HUES64 (cell line): ENCODE data around the gene DRAP1.

Experiments
- H3K27ac ChIP-seq: 2 replicates; pipeline ENCODE4 v1.7.0; 2013; ENCODE audit warnings: low read depth, low read length, inconsistent platforms
- H3K27me3 ChIP-seq: 2 replicates; pipeline ENCODE4 v1.6.1; 2013; ENCODE audit warnings: mild to moderate bottlenecking, low read length; ENCODE audit not compliant: insufficient read depth
- H3K36me3 ChIP-seq: 2 replicates; pipeline ENCODE4 v1.6.1; 2013; ENCODE audit warnings: mild to moderate bottlenecking, low read length; ENCODE audit not compliant: insufficient read depth
- H3K4me1 ChIP-seq: 2 replicates; pipeline ENCODE4 v1.6.1; 2013; ENCODE audit warnings: mild to moderate bottlenecking, low read length, moderate library complexity; ENCODE audit not compliant: insufficient read depth
- H3K4me3 ChIP-seq: 2 replicates; pipeline ENCODE4 v1.5.1; 2013; ENCODE audit warnings: mild to moderate bottlenecking, low read length, moderate library complexity
- H3K9ac ChIP-seq: 2 replicates; pipeline ENCODE4 v1.6.1; 2013; ENCODE audit warnings: mild to moderate bottlenecking, low read depth, low read length
- H3K9me3 ChIP-seq: 2 replicates; pipeline ENCODE4 v1.6.1; 2013; ENCODE audit warnings: low read depth, low read length; ENCODE audit not compliant: insufficient read depth
- WGBS: fragments of 150-250, 120-280 bp; methylation state at CpG from one replicate; pipeline ENCODE4 v1.1.7; 2013; ENCODE audit warnings: missing lambda C conversion rate; 5-methylcytosine and 5-hydroxymethylcytosine counted together

Gene DRAP1

GRCh38 chr11:65922565-65922964 is 3.3 kb downstream of the DRAP1 start:
- Histone ChIP-seq H3K4me3 (no peak overlapping the region), H3K27ac (no peak overlapping the region), H3K9me3 (no peaks in the 10 kb centered on the region), H3K4me1 (peaks cover under 1% of the 10 kb centered on the region; the same call in 1 of the 2 replicates), H3K9ac (no peak overlapping the region), H3K36me3 (peaks cover 12% of the 10 kb centered on the region), H3K27me3 (no peaks in the 10 kb centered on the region)
- 97% methylated on average over 3 of the region's 3 CpGs for whole genome bisulfite sequencing

- H3K4me1 ChIP-seq, result peaks cover 7% of the 10 kb centered on the region; the same call in 1 of the 2 replicates
Observed at GRCh38 chr11:65925397-65925796, 6.2 kb downstream of the DRAP1 start.

GRCh38 chr11:65927904-65928397 is 8.7 kb downstream of the DRAP1 start:
- peak overlapping the region; percentile 35; the same call in 1 of the 2 replicates for H3K27ac ChIP-seq
- H3K36me3 ChIP-seq, result peaks cover 6% of the 10 kb centered on the region
- H3K9ac ChIP-seq, result peak overlapping the region; percentile 41; the same call in 1 of the 2 replicates

More at GRCh38 chr11:65925397-65925796, 6.2 kb downstream of the DRAP1 start:
- Histone ChIP-seq H3K27me3 (no peaks in the 10 kb centered on the region), H3K9ac (no peak overlapping the region), H3K27ac (no peak overlapping the region), H3K36me3 (peaks cover 12% of the 10 kb centered on the region), H3K9me3 (no peaks in the 10 kb centered on the region), H3K4me3 (no peak overlapping the region)
- 95% methylated on average over 2 of the region's 2 CpGs for WGBS

GRCh38 chr11:65928667-65929066 is 9.4 kb downstream of the DRAP1 start:
- Histone ChIP-seq H3K9ac (no peak overlapping the region), H3K4me3 (no peak overlapping the region), H3K4me1 (peaks cover 12% of the 10 kb centered on the region; the same call in 1 of the 2 replicates), H3K27ac (no peak overlapping the region), H3K9me3 (no peaks in the 10 kb centered on the region), H3K36me3 (no peaks in the 10 kb centered on the region), H3K27me3 (no peaks in the 10 kb centered on the region)
- WGBS, result 90% methylated on average over 6 of the region's 6 CpGs

More at GRCh38 chr11:65927904-65928397, 8.7 kb downstream of the DRAP1 start:
- Histone ChIP-seq H3K4me1 (peaks cover 11% of the 10 kb centered on the region; the same call in 1 of the 2 replicates), H3K27me3 (no peaks in the 10 kb centered on the region), H3K9me3 (no peaks in the 10 kb centered on the region), H3K4me3 (no peak overlapping the region)
- WGBS, result 79% methylated on average over 9 of the region's 9 CpGs

GRCh38 chr11:65931773-65932557 is 12.7 kb downstream of the DRAP1 start:
- Histone ChIP-seq H3K27ac (peak overlapping the region; percentile 15; the same call in 1 of the 2 replicates), H3K4me3 (no peak overlapping the region), H3K4me1 (peaks cover 12% of the 10 kb centered on the region; the same call in 1 of the 2 replicates), H3K36me3 (no peaks in the 10 kb centered on the region), H3K9me3 (no peaks in the 10 kb centered on the region), H3K27me3 (no peaks in the 10 kb centered on the region), H3K9ac (no peak overlapping the region)
- WGBS, result 80% methylated on average over 13 of the region's 13 CpGs

- no peaks in the 10 kb centered on the region for H3K9me3 ChIP-seq
- H3K4me1 ChIP-seq, result peaks cover 11% of the 10 kb centered on the region; the same call in 1 of the 2 replicates
- no peaks in the 10 kb centered on the region for H3K36me3 ChIP-seq
- WGBS, result 65% methylated on average over 8 of the region's 9 CpGs
- no peak overlapping the region for H3K9ac ChIP-seq
- peak overlapping the region; percentile 15; the same call in 1 of the 2 replicates for H3K27ac ChIP-seq
- no peaks in the 10 kb centered on the region for H3K27me3 ChIP-seq
- no peak overlapping the region for H3K4me3 ChIP-seq
Observed at GRCh38 chr11:65932558-65932919, 13.3 kb downstream of the DRAP1 start.

GRCh38 chr11:65934014-65934413 is 14.8 kb downstream of the DRAP1 start:
- peaks cover 5% of the 10 kb centered on the region; the same call in 1 of the 2 replicates for H3K4me1 ChIP-seq
- H3K9me3 ChIP-seq, result no peaks in the 10 kb centered on the region
- 100% methylated on average over 1 of the region's 4 CpGs for WGBS
- no peak overlapping the region for H3K4me3 ChIP-seq
- H3K9ac ChIP-seq, result no peak overlapping the region
- no peaks in the 10 kb centered on the region for H3K27me3 ChIP-seq
- H3K36me3 ChIP-seq, result no peaks in the 10 kb centered on the region
- no peak overlapping the region for H3K27ac ChIP-seq

GRCh38 chr11:65937766-65938165 is 18.5 kb downstream of the DRAP1 start:
- H3K27me3 ChIP-seq, result no peaks in the 10 kb centered on the region
- H3K27ac ChIP-seq, result no peak overlapping the region
- no peaks in the 10 kb centered on the region for H3K9me3 ChIP-seq
- no peak overlapping the region for H3K4me3 ChIP-seq
- WGBS, result 76% methylated on average over 4 of the region's 4 CpGs
- peaks cover 3% of the 10 kb centered on the region; the same call in 1 of the 2 replicates for H3K4me1 ChIP-seq
- H3K9ac ChIP-seq, result no peak overlapping the region
- H3K36me3 ChIP-seq, result no peaks in the 10 kb centered on the region

GRCh38 chr11:65941720-65942310 is 22.6 kb downstream of the DRAP1 start:
- H3K4me1 ChIP-seq, result peaks cover 6% of the 10 kb centered on the region
- no peaks in the 10 kb centered on the region for H3K36me3 ChIP-seq
- H3K4me3 ChIP-seq, result no peak overlapping the region
- no peaks in the 10 kb centered on the region for H3K27me3 ChIP-seq
- 83% methylated on average over 9 of the region's 9 CpGs for WGBS
- no peaks in the 10 kb centered on the region for H3K9me3 ChIP-seq
- no peak overlapping the region for H3K9ac ChIP-seq
- H3K27ac ChIP-seq, result no peak overlapping the region

GRCh38 chr11:65942531-65942930 is 23.3 kb downstream of the DRAP1 start:
- H3K36me3 ChIP-seq, result no peaks in the 10 kb centered on the region
- H3K9me3 ChIP-seq, result no peaks in the 10 kb centered on the region
- 90% methylated on average over 7 of the region's 7 CpGs for WGBS
- no peak overlapping the region for H3K9ac ChIP-seq
- no peak overlapping the region for H3K4me3 ChIP-seq
- H3K27ac ChIP-seq, result no peak overlapping the region
- peaks cover 9% of the 10 kb centered on the region for H3K4me1 ChIP-seq
- H3K27me3 ChIP-seq, result no peaks in the 10 kb centered on the region

- Histone ChIP-seq H3K9ac (no peak overlapping the region), H3K27me3 (no peaks in the 10 kb centered on the region), H3K9me3 (no peaks in the 10 kb centered on the region), H3K36me3 (no peaks in the 10 kb centered on the region), H3K27ac (no peak overlapping the region), H3K4me1 (peaks cover 9% of the 10 kb centered on the region), H3K4me3 (no peak overlapping the region)
- 93% methylated on average over 8 of the region's 8 CpGs for WGBS
Observed at GRCh38 chr11:65944191-65944590, 25.0 kb downstream of the DRAP1 start.
